Suppressor macrophage (primary cell): Measurements from ENCODE around the gene SLX1B.
"Not testable (repeated sequence)": the region's sequence is repeated elsewhere in the genome, so short reads cannot be mapped to it uniquely, and the experiment has no call there.

ENCODE experiments used
- DNase-seq, 4 experiments: peaks; one replicate each; pipeline ENCODE4 v3.0.0-alpha.2; 2020 to 2022
- total RNA-seq, 17 experiments: gene quantifications; one replicate each; lab custom pipeline; 2026; ENCODE audit warnings: mixed read lengths in 6 of 17, inconsistent platforms in 3 of 17; lab: John Stamatoyannopoulos, UW

The SLX1B gene
- total RNA-seq, result 0 reads per million in 17 experiments

GRCh38 chr16:29454269-29454668, at the start of gene SLX1B, which contains the start of gene BOLA2:
Gene SLX1B (plus strand): TSS chr16:29454533.
Gene BOLA2 (minus strand): TSS chr16:29454351. CDS start chr16:29454253, 98 bp downstream.
- not testable (repeated sequence) for DNase-seq

GRCh38 chr16:29405249-29405648, 49.1 kb upstream of the SLX1B start:
- not testable (repeated sequence) for DNase-seq

DNA sequence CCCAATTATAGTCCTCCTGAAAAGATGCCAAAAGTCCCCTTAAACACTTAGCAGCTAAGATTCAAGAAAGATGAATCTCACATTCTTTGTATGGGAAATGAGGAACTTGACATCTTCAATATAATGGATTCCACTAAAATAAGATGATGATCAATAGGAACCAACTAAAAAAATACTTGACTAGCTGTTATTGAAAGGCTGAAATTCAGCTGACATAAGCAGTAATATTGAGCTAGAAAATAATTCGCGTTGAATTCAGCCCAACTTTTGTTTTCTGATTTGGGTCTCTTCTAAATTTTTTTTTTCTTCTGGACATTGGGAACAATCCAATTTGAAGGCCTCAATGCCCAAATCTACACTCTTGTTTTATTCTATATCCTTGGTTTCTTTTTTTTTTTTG, 30.7 kb upstream of the SLX1B start:
- DNase-seq, result not testable (repeated sequence)

DNA sequence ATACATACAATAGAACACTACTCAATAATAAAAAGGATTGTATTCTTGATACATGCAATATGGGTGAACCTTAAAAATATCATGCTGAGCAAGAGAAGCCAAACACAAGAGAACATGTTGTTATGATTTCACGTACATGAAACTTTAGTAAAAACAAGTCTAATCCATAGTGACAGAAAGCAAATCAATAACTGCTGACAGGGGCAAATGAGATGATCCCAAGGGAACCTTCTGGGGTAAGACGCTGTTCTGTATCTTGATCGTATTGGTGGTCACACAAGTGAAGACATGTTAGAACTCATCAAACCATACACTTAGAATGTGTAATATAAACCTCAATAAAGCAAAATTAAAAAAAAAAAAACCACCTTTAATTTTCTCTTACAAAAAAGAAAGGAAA, 28.9 kb upstream of the SLX1B start:
- DNase-seq, result not testable (repeated sequence)

GRCh38 chr16:29453754-29454153, 579 bp upstream of the SLX1B start:
- not testable (repeated sequence) for DNase-seq

DNA sequence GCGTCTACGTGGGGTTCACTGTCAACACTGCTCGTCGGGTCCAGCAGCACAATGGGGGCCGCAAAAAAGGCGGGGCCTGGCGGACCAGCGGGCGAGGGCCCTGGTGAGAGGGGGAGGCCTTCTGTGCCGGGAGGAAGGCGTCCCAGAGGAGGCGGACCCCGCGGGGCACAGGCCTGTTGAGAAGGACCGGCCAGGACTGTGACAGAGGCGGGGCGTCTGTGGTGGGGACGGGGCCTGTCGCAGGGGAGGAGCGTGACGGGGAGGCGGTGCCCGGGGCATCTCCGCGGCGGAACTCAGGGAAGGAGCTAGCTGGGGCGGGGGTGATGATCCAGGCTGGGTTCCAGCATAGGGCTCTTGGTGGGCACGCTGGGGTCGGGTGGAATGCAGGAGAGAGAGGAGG, 495 bp downstream of the SLX1B start:
- not testable (repeated sequence) for DNase-seq

DNA sequence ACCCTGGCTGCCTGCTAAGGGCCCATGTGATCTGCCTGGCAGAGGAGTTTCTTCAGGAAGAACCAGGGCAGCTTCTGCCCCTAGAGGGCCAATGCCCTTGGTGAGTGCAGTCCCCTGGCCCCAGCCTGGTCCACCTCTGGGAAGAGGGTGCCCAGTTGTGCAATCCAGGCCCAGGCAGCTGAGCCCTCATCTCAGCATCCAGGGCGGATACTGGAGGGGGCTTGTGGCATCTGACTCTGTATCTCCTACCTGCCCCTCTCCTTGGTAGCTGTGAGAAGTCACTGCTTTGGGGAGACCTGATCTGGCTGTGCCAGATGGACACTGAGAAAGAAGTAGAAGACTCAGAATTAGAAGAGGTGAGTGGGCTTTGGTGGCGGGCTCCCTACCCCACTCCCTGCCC, 3.3 kb downstream of the SLX1B start:
- DNase-seq, result not testable (repeated sequence)

DNA sequence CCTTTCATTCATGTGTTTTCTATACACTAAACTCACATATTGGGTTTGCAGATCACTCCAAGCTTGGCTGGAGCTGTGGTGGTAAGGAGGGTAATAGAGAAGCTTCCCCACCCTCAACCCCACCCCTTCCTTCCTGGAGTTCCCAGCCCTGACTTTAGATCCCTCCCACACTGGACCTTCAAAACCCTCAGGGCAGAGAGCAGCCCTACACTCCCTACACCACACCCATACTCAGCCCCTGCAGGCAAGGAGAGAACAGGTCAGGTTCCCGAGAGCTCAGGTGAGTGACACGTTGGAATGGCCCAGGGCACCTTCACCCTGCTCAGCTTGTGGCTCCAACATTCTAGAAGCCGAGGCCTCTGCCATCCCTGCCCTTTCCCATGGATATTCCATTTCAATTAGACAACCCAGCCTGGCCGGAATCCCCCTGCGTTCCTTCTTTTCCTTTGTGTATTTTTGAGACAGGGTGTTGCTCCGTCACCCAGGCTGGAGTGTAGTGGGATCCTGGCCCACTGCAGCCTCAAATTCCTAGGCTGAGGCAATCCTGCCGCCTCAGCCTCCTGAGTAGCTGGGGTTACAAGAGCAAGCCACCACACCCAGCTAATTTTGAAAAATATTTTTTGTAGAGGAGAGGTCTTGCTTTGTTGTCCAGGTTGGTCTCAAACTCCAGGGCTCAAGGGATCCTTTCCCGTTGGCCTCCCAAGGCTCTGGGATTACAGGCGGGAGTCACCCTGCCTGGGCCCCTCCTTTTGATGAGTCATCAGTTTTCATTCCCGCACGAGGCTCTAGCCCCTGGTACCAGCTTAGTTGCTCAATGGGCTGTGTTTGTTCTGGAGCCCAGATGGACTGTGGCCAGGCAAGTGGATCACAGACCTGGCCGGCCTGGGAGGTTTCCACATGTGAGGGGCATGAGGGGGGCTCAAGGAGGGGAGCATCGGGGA, 5.6 kb downstream of the SLX1B start, which contains the start of gene SULT1A4:
Gene SULT1A4 (plus strand): TSS at position 208 of the 941 bp plus-strand sequence. CDS start 1,473 bp downstream, outside the sequence.
- not testable (repeated sequence) for DNase-seq

DNA sequence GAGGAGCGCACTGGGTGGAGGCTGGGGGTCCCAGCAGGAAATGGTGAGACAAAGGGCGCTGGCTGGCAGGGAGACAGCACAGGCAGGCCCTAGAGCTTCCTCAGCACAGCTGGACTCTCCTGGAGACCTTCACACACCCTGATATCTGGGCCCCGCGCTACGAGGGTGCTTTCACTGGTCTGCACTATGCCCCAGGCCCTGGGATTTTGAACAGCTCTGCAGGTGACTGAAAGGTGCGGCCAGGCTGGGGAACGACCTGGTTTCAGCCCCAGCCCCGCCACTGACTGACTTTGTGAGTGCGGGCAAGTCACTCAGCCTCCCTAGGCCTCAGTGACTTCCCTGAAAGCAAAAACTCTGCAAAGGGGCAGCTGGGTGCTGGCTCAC, 6.3 kb downstream of the SLX1B start:
- not testable (repeated sequence) for DNase-seq

DNA sequence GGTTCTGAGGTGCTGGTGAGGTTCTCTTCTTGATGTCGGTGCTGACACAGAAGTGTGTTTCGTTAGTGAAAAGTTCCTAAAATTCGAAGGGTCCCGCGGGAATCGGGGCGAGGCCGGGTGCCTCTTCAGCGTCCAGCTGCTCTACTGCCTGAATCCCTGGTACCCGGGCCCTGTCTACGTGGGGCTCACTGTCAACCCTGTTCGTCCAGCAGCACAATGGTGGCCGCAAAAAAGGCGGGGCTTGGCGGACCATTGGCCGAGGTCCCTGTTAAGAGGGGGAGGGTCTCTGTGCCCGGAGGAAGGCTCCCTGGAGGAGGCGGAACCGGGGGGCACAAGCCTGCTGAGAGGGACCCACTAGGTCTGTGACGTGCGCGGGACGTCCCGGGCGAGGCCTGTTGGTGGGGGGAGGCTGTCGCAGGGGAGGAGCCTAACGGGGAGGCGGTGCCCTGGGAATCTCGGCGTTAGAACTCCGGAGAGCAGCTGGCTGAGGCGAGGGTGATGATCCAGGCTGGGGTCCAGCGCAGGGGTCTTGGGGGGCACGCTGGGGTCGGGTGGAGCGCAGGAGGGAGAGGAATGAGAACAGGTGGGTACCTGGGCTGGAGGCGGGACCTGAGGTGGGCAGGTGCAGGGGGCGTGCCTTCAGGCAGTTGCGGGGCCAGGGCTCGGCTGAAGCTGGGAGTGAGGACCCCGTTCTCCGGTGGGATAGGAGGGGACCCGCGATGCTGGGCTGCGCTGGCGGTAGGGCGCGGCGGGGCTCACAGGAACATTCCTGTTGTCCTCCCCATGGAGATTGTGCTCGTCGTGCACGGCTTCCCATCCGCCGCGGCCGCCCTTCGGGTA, 11.9 kb downstream of the SLX1B start:
- not testable (repeated sequence) for DNase-seq

DNA sequence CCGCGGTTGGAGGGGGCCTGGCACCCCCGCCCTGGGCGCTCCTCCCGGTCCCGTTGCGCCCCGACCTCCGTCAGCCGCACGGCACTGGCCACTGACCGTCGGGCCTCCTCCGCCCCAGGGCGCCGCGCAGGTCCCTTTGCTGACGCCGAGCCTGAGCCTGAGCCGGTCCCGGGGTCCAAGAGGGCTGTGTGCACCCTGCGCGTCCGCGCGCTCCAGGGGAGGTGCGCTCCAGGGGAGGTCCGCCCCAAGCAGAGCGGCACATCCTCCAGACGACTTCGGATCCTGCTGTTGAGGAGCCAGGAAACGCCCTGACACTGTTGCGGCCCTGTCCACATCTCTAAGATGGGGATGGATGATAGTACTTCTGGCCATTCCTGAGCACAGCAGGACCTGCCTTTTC, 12.6 kb downstream of the SLX1B start:
- not testable (repeated sequence) for DNase-seq

- not testable (repeated sequence) for DNase-seq
These were observed 13.5 kb downstream of the SLX1B start for GRCh38 chr16:29467654-29468366.

- not testable (repeated sequence) for DNase-seq
These were observed 15.3 kb downstream of the SLX1B start for GRCh38 chr16:29469660-29470059.

- not testable (repeated sequence) for DNase-seq
These were observed 17.7 kb downstream of the SLX1B start for GRCh38 chr16:29472065-29472464.

DNA sequence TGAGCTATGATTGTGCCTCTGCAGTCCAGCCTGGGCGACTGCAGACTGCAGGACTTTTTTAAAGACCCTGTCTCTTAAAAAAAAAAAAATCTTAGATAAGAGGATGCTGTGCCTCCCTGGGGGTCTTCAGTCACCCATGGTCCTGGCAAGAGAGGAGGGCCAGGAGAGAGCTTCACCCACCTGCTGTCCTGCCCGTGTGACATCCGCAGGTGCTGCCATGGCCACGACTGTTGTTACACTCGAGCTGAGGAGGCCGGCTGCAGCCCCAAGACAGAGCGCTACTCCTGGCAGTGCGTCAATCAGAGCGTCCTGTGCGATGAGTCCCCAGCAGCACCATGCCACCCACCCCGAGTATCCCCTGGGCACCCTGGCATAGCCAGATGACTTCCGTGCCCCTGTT, 27.9 kb downstream of the SLX1B start:
- not testable (repeated sequence) for DNase-seq

DNA sequence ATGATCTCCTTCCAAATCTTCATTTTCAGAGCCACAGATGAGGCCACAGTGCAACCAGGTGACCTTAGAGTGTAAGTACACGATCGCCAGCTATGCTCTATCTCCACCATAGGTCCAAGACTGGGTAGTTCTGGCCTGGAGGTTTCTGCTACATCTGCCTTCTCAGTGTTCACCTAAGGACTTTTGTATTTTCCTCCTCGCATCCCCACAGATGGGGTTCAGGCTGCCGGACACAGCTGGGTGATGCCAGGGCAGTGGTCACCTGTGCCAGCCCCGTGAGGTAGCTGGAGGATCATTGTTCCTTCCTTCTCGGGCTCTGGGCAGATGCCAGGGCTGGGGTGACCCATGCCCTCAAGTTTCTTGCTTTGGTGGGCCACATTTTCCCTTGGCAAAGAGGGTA, 52.0 kb downstream of the SLX1B start, which contains the start of gene NPIPB12:
Gene NPIPB12 (minus strand): TSS at position 101 of the 400 bp plus-strand sequence.
- DNase-seq, result not testable (repeated sequence)
